IPS-15b (cell line): Measurements from ENCODE around the gene AFTPH.
"Not testable (repeated sequence)": the region's sequence is repeated elsewhere in the genome, so short reads cannot be mapped to it uniquely, and the experiment has no call there.

Experiments
- H3K27me3 ChIP-seq: one replicate; pipeline ENCODE4 v1.6.1; 2013; ENCODE audit warnings: low read length; ENCODE audit not compliant: control insufficient read depth, insufficient read depth
- H3K36me3 ChIP-seq: one replicate; pipeline ENCODE4 v1.6.1; 2013; ENCODE audit warnings: low read length; ENCODE audit not compliant: control insufficient read depth, insufficient read depth
- H3K4me1 ChIP-seq: one replicate; pipeline ENCODE4 v1.6.1; 2013; ENCODE audit warnings: mild to moderate bottlenecking, low read length; ENCODE audit not compliant: control insufficient read depth, insufficient read depth
- H3K4me3 ChIP-seq: one replicate; pipeline ENCODE4 v1.5.1; 2013; ENCODE audit warnings: low read depth, low read length
- H3K9ac ChIP-seq: one replicate; pipeline ENCODE4 v1.6.1; 2013; ENCODE audit warnings: low read depth, mild to moderate bottlenecking, low read length
- H3K9me3 ChIP-seq: one replicate; pipeline ENCODE4 v1.6.1; 2013; ENCODE audit warnings: mild to moderate bottlenecking, low read length; ENCODE audit not compliant: control insufficient read depth, insufficient read depth

Gene AFTPH

GRCh38 chr2:64504774-64505720 is 19.1 kb upstream of the AFTPH start:
- no peak overlapping the region for H3K9ac ChIP-seq
- H3K36me3 ChIP-seq: no peaks in the 10 kb centered on the region
- no peaks in the 10 kb centered on the region for H3K4me1 ChIP-seq
- H3K4me3 ChIP-seq: no peak overlapping the region
- H3K9me3 ChIP-seq: no peaks in the 10 kb centered on the region
- no peaks in the 10 kb centered on the region for H3K27me3 ChIP-seq

GRCh38 chr2:64506686-64507085 is 17.4 kb upstream of the AFTPH start:
- H3K9me3 ChIP-seq: no peaks in the 10 kb centered on the region
- no peak overlapping the region for H3K4me3 ChIP-seq
- H3K9ac ChIP-seq: no peak overlapping the region
- no peaks in the 10 kb centered on the region for H3K36me3 ChIP-seq
- H3K4me1 ChIP-seq: no peaks in the 10 kb centered on the region
- no peaks in the 10 kb centered on the region for H3K27me3 ChIP-seq

GRCh38 chr2:64514008-64514407 is 10.1 kb upstream of the AFTPH start:
- no peak overlapping the region for H3K9ac ChIP-seq

GRCh38 chr2:64515086-64515485 is 9.0 kb upstream of the AFTPH start:
- Histone ChIP-seq H3K4me3 (no peak overlapping the region), H3K4me1 (no peaks in the 10 kb centered on the region), H3K9me3 (no peaks in the 10 kb centered on the region), H3K36me3 (no peaks in the 10 kb centered on the region), H3K27me3 (no peaks in the 10 kb centered on the region), H3K9ac (no peak overlapping the region)

More at GRCh38 chr2:64514008-64514407, 10.1 kb upstream of the AFTPH start:
- H3K36me3 ChIP-seq: no peaks in the 10 kb centered on the region
- H3K4me1 ChIP-seq: no peaks in the 10 kb centered on the region
- no peaks in the 10 kb centered on the region for H3K27me3 ChIP-seq
- no peaks in the 10 kb centered on the region for H3K9me3 ChIP-seq
- H3K4me3 ChIP-seq: no peak overlapping the region

- Histone ChIP-seq H3K4me3 (no peak overlapping the region), H3K36me3 (no peaks in the 10 kb centered on the region), H3K27me3 (no peaks in the 10 kb centered on the region), H3K4me1 (no peaks in the 10 kb centered on the region), H3K9me3 (no peaks in the 10 kb centered on the region), H3K9ac (no peak overlapping the region)
Observed at GRCh38 chr2:64516651-64517510, 7.2 kb upstream of the AFTPH start.

- Histone ChIP-seq H3K4me3 (no peak overlapping the region), H3K9ac (no peak overlapping the region), H3K9me3 (no peaks in the 10 kb centered on the region), H3K4me1 (no peaks in the 10 kb centered on the region), H3K27me3 (no peaks in the 10 kb centered on the region), H3K36me3 (no peaks in the 10 kb centered on the region)
Observed at GRCh38 chr2:64517511-64517884, 6.6 kb upstream of the AFTPH start.

- Histone ChIP-seq H3K27me3 (no peaks in the 10 kb centered on the region), H3K9ac (no peak overlapping the region), H3K9me3 (no peaks in the 10 kb centered on the region), H3K36me3 (no peaks in the 10 kb centered on the region), H3K4me1 (peaks cover 4% of the 10 kb centered on the region), H3K4me3 (peak overlapping the region; percentile 90)
Observed at GRCh38 chr2:64522843-64523428, 1.2 kb upstream of the AFTPH start.

GRCh38 chr2:64524604-64525316 is 632 bp downstream of the AFTPH start:
- H3K9ac ChIP-seq: peak overlapping the region; percentile 62
- H3K4me3 ChIP-seq: peak overlapping the region; percentile 96
- H3K4me1 ChIP-seq: peaks cover 4% of the 10 kb centered on the region
- H3K9me3 ChIP-seq: no peaks in the 10 kb centered on the region
- no peaks in the 10 kb centered on the region for H3K27me3 ChIP-seq
- no peaks in the 10 kb centered on the region for H3K36me3 ChIP-seq

- peak overlapping the region; percentile 96 for H3K4me3 ChIP-seq
- H3K27me3 ChIP-seq: no peaks in the 10 kb centered on the region
- H3K4me1 ChIP-seq: peaks cover 4% of the 10 kb centered on the region
- peak overlapping the region; percentile 62 for H3K9ac ChIP-seq
- H3K9me3 ChIP-seq: no peaks in the 10 kb centered on the region
- no peaks in the 10 kb centered on the region for H3K36me3 ChIP-seq
Observed at GRCh38 chr2:64525317-64525613, 1.1 kb downstream of the AFTPH start.

- Histone ChIP-seq H3K9me3 (no peaks in the 10 kb centered on the region), H3K4me1 (peaks cover 4% of the 10 kb centered on the region), H3K36me3 (no peaks in the 10 kb centered on the region), H3K4me3 (no peak overlapping the region), H3K9ac (no peak overlapping the region), H3K27me3 (no peaks in the 10 kb centered on the region)
Observed at GRCh38 chr2:64526034-64526433, 1.9 kb downstream of the AFTPH start.

- not testable (repeated sequence) for H3K4me3 ChIP-seq, H3K9ac ChIP-seq, H3K27me3 ChIP-seq, H3K36me3 ChIP-seq, H3K4me1 ChIP-seq, H3K9me3 ChIP-seq
Observed at GRCh38 chr2:64530946-64531345, 6.8 kb downstream of the AFTPH start.
